Measurements from ENCODE around the gene FBXO46. TPM values are rescaled to one million over a fixed set of nuclear protein-coding genes. Genes with fewer than 3 reads are reported as not detected.

The FBXO46 gene
- total and polyA plus RNA-seq, 2 of the 13 experiments (the other 11 are each of a cell fraction or from before 2014, with no cell fraction given), result 6.2 to 6.4 TPM

- TF ChIP-seq, protein P1, sequence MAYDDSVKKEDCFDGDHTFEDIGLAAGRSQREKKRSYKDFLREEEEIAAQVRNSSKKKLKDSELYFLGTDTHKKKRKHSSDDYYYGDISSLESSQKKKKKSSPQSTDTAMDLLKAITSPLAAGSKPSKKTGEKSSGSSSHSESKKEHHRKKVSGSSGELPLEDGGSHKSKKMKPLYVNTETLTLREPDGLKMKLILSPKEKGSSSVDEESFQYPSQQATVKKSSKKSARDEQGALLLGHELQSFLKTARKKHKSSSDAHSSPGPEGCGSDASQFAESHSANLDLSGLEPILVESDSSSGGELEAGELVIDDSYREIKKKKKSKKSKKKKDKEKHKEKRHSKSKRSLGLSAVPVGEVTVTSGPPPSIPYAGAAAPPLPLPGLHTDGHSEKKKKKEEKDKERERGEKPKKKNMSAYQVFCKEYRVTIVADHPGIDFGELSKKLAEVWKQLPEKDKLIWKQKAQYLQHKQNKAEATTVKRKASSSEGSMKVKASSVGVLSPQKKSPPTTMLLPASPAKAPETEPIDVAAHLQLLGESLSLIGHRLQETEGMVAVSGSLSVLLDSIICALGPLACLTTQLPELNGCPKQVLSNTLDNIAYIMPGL (CRISPR knock-in tag; IDR thresholded peaks at IDR 0.05; ENCODE audit: borderline replicate concordance in 1 of 2, low read depth in 1 of 2), result peak; percentile 6 to 41; a peak in 2 of 4 replicates
- 0 out of 2 replicates have a peak, but pooled peaks have one; percentile 19 for TF ChIP-seq AKAP8 (CRISPR knock-in tag; IDR thresholded peaks at IDR 0.05)
- peak; percentile 61; the same call in 1 of the 2 replicates for TF ChIP-seq ZBTB7B (CRISPR knock-in tag; IDR thresholded peaks at IDR 0.05)
- no peak for TF ChIP-seq GTF2F1 (IDR thresholded peaks at IDR 0.05; ENCODE audit: low read length)
- no peak for TF ChIP-seq ZZZ3 (CRISPR knock-in tag; IDR thresholded peaks at IDR 0.05; ENCODE audit: borderline replicate concordance)
- no peak for TF ChIP-seq SRY (CRISPR knock-in tag; IDR thresholded peaks at IDR 0.05)
- TF ChIP-seq RXRA (CRISPR knock-in tag; IDR thresholded peaks at IDR 0.05), result 0 out of 2 replicates have a peak, but pooled peaks have one; percentile 18
- peak; percentile 62 for TF ChIP-seq XRCC5 (optimal IDR thresholded peaks at IDR 0.05; ENCODE audit: low read length)
- 0 out of 2 replicates have a peak, but pooled peaks have one; percentile 32 for TF ChIP-seq CHD4 (IDR thresholded peaks at IDR 0.05; ENCODE audit: borderline replicate concordance, low read length)
- TF ChIP-seq HNRNPLL (IDR thresholded peaks at IDR 0.05; ENCODE audit: low read depth, low read length, poor library complexity, severe bottlenecking), result peak; percentile 86
These were observed 48.8 kb upstream of the FBXO46 start (continued) for GRCh38 chr19:45779231-45780145.
